Ovary (tissue), 9 donors: ENCODE results near the gene TMTC1. TPM values are rescaled to one million over a fixed set of nuclear protein-coding genes. Genes with fewer than 3 reads are reported as not detected.

Source experiments
- DNase-seq, 5 donors: peaks; one replicate each; pipeline ENCODE4 v3.0.0-alpha.2; 2019 to 2020
- H3K27ac ChIP-seq, 2 donors: fragments of 200-600 bp; one replicate each; pipeline versions ENCODE4 v1.5.1 to v1.8.0; 2019 to 2022
- H3K27me3 ChIP-seq: fragments of 200-600 bp; one replicate; pipeline ENCODE4 v1.8.0; 2022
- H3K36me3 ChIP-seq: fragments of 200-600 bp; sonication (generic); one replicate; pipeline ENCODE4 v1.5.1; 2019
- H3K4me1 ChIP-seq: one replicate; pipeline ENCODE4 v1.8.1; 2013; ENCODE audit warnings: mild to moderate bottlenecking, moderate library complexity; ENCODE audit not compliant: insufficient read depth
- H3K4me3 ChIP-seq: fragments of 200-600 bp; sonication (generic); one replicate; pipeline ENCODE4 v1.5.1; 2017
- H3K9me3 ChIP-seq, 2 donors: fragments of 200-600 bp in 1 of 2; sonication (generic) in 1 of 2; one replicate each; pipeline versions ENCODE4 v1.5.1 to v1.8.1; 2013 to 2019; ENCODE audit warnings: mild to moderate bottlenecking in 1 of 2, moderate library complexity in 1 of 2
- EP300 ChIP-seq: sonication (generic); formaldehyde crosslinking; IDR thresholded peaks from one replicate; pipeline ENCODE4 v1.6.1; 2017; ENCODE audit warnings: antibody characterized with exemption
- POLR2A ChIP-seq: fragments of 450-650 bp; IDR thresholded peaks from one replicate; pipeline ENCODE4 v1.6.1; 2017; ENCODE audit warnings: antibody characterized with exemption, mild to moderate bottlenecking, moderate library complexity
- WGBS, 3 donors: extraction: QIAGEN DNeasy Blood & Tissue Kit in 1 of 3; methylation state at CpG; one replicate each; pipeline versions ENCODE4 v1.1.5 to v1.1.7; 2013 to 2017; 5-methylcytosine and 5-hydroxymethylcytosine counted together
- intact Hi-C, 4 donors: fragments of 100-400 bp; cut with DNase I; formaldehyde crosslinking; loops; one replicate each; pipeline versions ENCODE4 v1.11.0 to v1.15.1; 2022 to 2023
- polyA plus RNA-seq, 2 donors: library from polyadenylated mRNA; stranded (reverse); fragments of 200-250 nt in 1 of 2; fragments of 350-450 nt in 1 of 2; fragmentation: Illumina TruSeq in 1 of 2; extraction: RNeasy Lipid Tissue Mini Kit (QIAGEN cat#74804) in 1 of 2; gene quantifications; one replicate each; pipeline ENCODE4 v1.2.3, GENCODE V29; 2013 to 2014
- total RNA-seq, 7 donors: library from RNA; depleted of rRNA in 2 of 7; stranded (reverse); fragments of >200 nt in 2 of 7; fragmentation: NEBNext Ultra II Directional in 3 of 7; extraction: Animal tissue kit (Norgen Biotek cat#: 25700) in 3 of 7; gene quantifications; one replicate each; pipeline versions ENCODE4 v1.1.0 to v1.2.4, GENCODE V29; 2016 to 2023
- TF ChIP-seq, protein P1 (sequence below), 3 donors: fragments of 450-650 bp in 2 of 3; fragments of 200-600 bp in 1 of 3; IDR thresholded peaks; one replicate each; pipeline versions ENCODE4 v1.5.1 to v1.8.0; 2016 to 2022; ENCODE audit warnings: antibody characterized with exemption in 3 of 3, mild to moderate bottlenecking in 1 of 3
- donor health status: DM: no; HTN: no; CAD: no; lungs with moderate emphysema.
- donor health status: DM: no; HTN: no; CAD: no.
- donor health status: Bipolar disorder and iron deficiency.
- donor health status: DM: yes; HTN: yes; CAD: no.
- donor health status: DM: no; HTN: no; CAD: no.
- donor health status: DM: yes; HTN: yes; CAD: no.

TMTC1 gene
- total and polyA plus RNA-seq, 9 donors, result 8.1 to 46.3 (median 21.3) TPM

DNA sequence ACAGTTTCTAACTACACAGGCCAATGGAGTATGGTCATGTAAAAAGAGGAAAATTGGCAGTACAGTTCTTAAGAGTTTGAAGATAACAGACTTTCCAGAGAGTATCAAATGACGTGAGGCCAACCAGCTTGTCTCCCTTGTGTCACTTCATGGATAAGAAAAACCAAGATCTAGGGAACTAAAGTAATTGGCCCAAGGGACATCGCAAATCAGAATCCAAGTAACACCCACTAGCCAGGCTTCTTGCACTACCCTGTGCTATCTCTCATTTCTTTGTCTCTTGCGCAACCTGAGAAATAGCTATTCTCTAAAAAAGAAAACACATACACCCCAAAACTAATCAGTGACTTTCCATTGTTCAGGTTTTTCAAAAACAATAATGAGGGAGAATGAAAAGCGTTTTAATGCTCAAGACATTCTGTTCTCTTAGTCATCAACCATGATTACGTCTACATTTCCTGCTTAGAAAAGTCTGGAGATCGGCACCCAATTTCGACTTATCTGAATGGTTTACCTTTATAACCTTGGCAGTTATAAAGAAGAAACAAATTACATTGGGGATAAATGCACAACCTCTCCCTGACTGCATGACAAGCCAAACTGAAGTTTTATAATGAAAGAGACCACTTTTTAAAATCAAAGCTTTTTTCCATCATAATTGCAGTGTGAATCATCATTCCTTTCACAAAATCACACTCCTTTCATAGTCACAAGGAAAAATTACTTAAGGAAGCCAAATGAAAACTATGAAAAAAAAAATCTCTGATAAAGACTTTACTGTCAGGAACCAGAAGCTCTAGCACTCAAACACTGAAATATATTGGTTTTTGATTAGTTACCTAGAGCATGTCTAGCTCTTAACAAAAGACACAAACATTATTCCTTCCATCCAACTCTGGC is 42.1 kb downstream of the TMTC1 start:
- no peak overlapping the region for H3K27ac ChIP-seq
- no peaks in the 10 kb centered on the region for H3K36me3 ChIP-seq
- no peak for TF ChIP-seq POLR2A
- TF ChIP-seq, protein P1, sequence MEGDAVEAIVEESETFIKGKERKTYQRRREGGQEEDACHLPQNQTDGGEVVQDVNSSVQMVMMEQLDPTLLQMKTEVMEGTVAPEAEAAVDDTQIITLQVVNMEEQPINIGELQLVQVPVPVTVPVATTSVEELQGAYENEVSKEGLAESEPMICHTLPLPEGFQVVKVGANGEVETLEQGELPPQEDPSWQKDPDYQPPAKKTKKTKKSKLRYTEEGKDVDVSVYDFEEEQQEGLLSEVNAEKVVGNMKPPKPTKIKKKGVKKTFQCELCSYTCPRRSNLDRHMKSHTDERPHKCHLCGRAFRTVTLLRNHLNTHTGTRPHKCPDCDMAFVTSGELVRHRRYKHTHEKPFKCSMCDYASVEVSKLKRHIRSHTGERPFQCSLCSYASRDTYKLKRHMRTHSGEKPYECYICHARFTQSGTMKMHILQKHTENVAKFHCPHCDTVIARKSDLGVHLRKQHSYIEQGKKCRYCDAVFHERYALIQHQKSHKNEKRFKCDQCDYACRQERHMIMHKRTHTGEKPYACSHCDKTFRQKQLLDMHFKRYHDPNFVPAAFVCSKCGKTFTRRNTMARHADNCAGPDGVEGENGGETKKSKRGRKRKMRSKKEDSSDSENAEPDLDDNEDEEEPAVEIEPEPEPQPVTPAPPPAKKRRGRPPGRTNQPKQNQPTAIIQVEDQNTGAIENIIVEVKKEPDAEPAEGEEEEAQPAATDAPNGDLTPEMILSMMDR (IDR thresholded peaks at IDR 0.05), result no peak
- TF ChIP-seq EP300, result no peak
- no peak for DNase-seq
- no peak overlapping the region for H3K4me3 ChIP-seq
- peaks cover 7% of the 10 kb centered on the region for H3K4me1 ChIP-seq
- H3K9me3 ChIP-seq, result no peaks in the 10 kb centered on the region
- intact Hi-C loops, result no loop called here
- no peaks in the 10 kb centered on the region for H3K27me3 ChIP-seq
- WGBS, 3 donors, result 20 to 33% (median 28%) methylated on average over 7 of the region's 7 CpGs

DNA sequence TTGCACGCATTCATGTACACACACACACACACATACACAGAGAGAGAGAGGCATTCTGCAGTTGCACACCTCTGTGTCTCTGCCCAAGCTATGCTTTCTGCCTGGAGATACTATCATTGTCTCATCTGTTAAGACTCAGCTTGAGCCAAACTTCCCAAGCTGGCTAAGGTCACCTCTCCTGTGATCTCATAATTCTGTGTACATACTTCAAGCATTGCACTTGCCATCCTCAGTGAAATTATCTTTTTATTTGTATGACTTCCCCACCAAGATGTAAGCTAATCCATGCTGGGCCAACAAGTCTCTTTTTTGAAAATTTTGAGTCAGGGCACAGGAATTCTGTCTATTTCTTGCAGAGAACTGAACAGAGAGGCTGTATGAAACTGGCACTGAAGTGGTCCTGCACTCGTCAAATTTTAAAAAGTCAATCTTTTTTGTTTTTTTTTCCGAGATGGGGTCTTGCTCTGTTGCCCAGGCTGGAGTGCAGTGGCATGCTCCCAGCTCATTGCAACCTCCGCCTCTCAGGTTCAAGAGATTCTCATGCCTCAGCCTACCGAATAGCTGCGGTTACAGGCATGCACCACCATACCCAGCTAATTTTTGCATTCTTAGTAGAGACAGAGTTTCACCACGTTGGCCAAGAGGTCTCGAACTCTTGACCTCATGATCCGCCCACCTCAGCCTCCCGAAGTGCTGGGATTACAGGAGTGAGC is 44.3 kb downstream of the TMTC1 start:
- DNase-seq, result no peak
- Histone ChIP-seq H3K36me3 (no peaks in the 10 kb centered on the region), H3K9me3 (no peaks in the 10 kb centered on the region), H3K27me3 (no peaks in the 10 kb centered on the region), H3K4me3 (no peak overlapping the region), H3K4me1 (peaks cover 7% of the 10 kb centered on the region), H3K27ac (no peak overlapping the region)
- WGBS, 3 donors, result 87 to 90% (median 87%) methylated on average over 10 of the region's 10 CpGs
- TF ChIP-seq POLR2A (no peak), EP300 (no peak)
- TF ChIP-seq, protein P1 (IDR thresholded peaks at IDR 0.05), result no peak
- intact Hi-C loops, result no loop called here

DNA sequence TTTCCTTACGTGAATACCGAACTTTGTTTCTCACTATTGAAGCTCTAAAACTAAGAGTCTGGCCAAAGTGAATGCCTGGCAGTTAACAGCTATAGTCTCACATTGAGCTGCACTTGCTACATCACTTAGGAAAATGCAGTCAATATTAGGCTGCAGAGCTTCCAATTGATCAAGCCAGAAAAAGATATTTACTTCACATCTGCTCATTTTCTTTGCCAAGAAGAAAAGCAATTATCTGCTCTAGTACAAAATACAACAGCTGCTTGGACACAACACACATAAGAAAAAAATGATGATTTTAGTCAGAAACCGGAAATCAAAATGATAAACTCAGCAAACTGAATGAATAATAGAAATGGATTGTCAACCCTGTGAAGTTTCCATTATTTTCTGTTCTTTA is 45.4 kb downstream of the TMTC1 start:
- 22 to 43% (median 43%) methylated on average over 3 of the region's 3 CpGs for WGBS, 3 donors
- no peak for DNase-seq
- peaks cover 5% of the 10 kb centered on the region for H3K4me1 ChIP-seq
- no peak overlapping the region for H3K4me3 ChIP-seq
- no peaks in the 10 kb centered on the region for H3K9me3 ChIP-seq
- TF ChIP-seq POLR2A (no peak), EP300 (no peak)
- TF ChIP-seq, protein P1 (IDR thresholded peaks at IDR 0.05), result no peak
- intact Hi-C loops, result no loop called here
- H3K27ac ChIP-seq, result no peak overlapping the region
- no peaks in the 10 kb centered on the region for H3K36me3 ChIP-seq
- no peaks in the 10 kb centered on the region for H3K27me3 ChIP-seq

DNA sequence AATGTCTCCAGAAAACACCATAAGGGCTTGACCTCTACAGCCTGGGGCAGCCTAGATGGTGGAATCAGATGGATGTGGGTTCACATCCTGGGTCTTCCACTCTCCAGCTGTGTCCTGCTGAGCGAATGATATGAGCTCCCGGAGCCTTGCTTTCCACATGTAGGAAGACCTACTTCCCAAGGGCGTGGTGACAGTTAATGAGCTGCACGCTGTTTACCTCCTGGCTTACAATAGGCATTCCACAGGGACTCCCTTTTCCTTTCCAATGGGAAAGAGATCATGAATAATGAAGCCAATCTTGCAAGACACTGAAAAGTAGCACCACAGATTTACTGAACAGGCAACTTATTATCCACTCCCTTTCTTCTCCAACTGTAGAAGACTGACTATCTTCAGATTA is 46.1 kb downstream of the TMTC1 start:
- no peak overlapping the region for H3K27ac ChIP-seq
- peaks cover 5% of the 10 kb centered on the region for H3K4me1 ChIP-seq
- no peaks in the 10 kb centered on the region for H3K9me3 ChIP-seq
- TF ChIP-seq, protein P1 (IDR thresholded peaks at IDR 0.05), result no peak
- TF ChIP-seq EP300 (no peak), POLR2A (no peak)
- 80 to 94% (median 89%) methylated on average over 4 of the region's 4 CpGs for WGBS, 3 donors
- no peak overlapping the region for H3K4me3 ChIP-seq
- DNase-seq, result no peak
- intact Hi-C loops, result no loop called here
- no peaks in the 10 kb centered on the region for H3K27me3 ChIP-seq
- H3K36me3 ChIP-seq, result no peaks in the 10 kb centered on the region
